ENCODE measurements around the gene DLEC1. TPM values are rescaled to one million over a fixed set of nuclear protein-coding genes. Genes with fewer than 3 reads are reported as not detected.

Gene DLEC1
- total and polyA plus RNA-seq, 9 of the 15 experiments (the other 6 are each of a cell fraction or from before 2014, with no cell fraction given) = 0.07 to 0.08 TPM; not detected in 7

- TF ChIP-seq AFF1 (IDR thresholded peaks at IDR 0.05; ENCODE audit: low read depth in 1 of 2, partially characterized antibody in 2 of 2) (no peak), ZNF79 (CRISPR knock-in tag; IDR thresholded peaks at IDR 0.05; ENCODE audit: low read depth) (no peak), MCM7 (IDR thresholded peaks at IDR 0.05) (no peak), NFIX (CRISPR knock-in tag; IDR thresholded peaks at IDR 0.05; ENCODE audit: low read depth) (no peak), KLF10 (CRISPR knock-in tag; IDR thresholded peaks at IDR 0.05) (no peak), CC2D1A (IDR thresholded peaks at IDR 0.05) (no peak), ZNF224 (CRISPR knock-in tag; IDR thresholded peaks at IDR 0.05) (no peak), ZSCAN29 (IDR thresholded peaks at IDR 0.05) (no peak), CHD1 (IDR thresholded peaks at IDR 0.05; ENCODE audit: low read length) (no peak), BRCA1 (IDR thresholded peaks at IDR 0.05) (no peak), BRCA1 (CRISPR knock-in tag; IDR thresholded peaks at IDR 0.05) (no peak), MXD1 (CRISPR knock-in tag; IDR thresholded peaks at IDR 0.05; ENCODE audit: borderline replicate concordance, poor library complexity, severe bottlenecking) (no peak), HMGN3 (IDR thresholded peaks at IDR 0.05; ENCODE audit: borderline replicate concordance, extremely low read depth, insufficient read length, low read depth, low read length) (no peak)
- TF ChIP-seq, protein P1, sequence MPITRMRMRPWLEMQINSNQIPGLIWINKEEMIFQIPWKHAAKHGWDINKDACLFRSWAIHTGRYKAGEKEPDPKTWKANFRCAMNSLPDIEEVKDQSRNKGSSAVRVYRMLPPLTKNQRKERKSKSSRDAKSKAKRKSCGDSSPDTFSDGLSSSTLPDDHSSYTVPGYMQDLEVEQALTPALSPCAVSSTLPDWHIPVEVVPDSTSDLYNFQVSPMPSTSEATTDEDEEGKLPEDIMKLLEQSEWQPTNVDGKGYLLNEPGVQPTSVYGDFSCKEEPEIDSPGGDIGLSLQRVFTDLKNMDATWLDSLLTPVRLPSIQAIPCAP (CRISPR knock-in tag; IDR thresholded peaks at IDR 0.05; ENCODE audit: borderline replicate concordance) = no peak
Observed at GRCh38 chr3:38111696-38112377, 72.8 kb downstream of the DLEC1 start (continued).
